ENCODE results near the gene LMO2.
"Not testable (repeated sequence)": the region's sequence is repeated elsewhere in the genome, so short reads cannot be mapped to it uniquely, and the experiment has no call there.

The LMO2 gene

GRCh38 chr11:33827206-33827605 is 64.7 kb downstream of the LMO2 start:
- peak in 10 of 56 donors; percentile 8 to 65 (median 26) for DNase-seq

- no peak for DNase-seq
Observed at GRCh38 chr11:33825854-33826560, 65.9 kb downstream of the LMO2 start.

- not testable (repeated sequence) for DNase-seq
Observed at GRCh38 chr11:33822981-33823380, 68.9 kb downstream of the LMO2 start.

GRCh38 chr11:33819278-33820035 is 72.4 kb downstream of the LMO2 start:
- peak in 15 of 56 donors; percentile 17 to 71 (median 32) for DNase-seq

Measured in nucleus accumbens (tissue), 56 donors.